NCI-H446 treated with DMSO at 0.1 percent for 48 hours (cell line): ENCODE measurements around the gene BTBD16.
A peak's percentile ranks its signal among the peaks of the same experiment; 100 is the strongest.

ENCODE experiments used
- DNase-seq: peaks from one replicate; lab custom pipeline; 2025; lab: John Stamatoyannopoulos, UW

The BTBD16 gene

DNA sequence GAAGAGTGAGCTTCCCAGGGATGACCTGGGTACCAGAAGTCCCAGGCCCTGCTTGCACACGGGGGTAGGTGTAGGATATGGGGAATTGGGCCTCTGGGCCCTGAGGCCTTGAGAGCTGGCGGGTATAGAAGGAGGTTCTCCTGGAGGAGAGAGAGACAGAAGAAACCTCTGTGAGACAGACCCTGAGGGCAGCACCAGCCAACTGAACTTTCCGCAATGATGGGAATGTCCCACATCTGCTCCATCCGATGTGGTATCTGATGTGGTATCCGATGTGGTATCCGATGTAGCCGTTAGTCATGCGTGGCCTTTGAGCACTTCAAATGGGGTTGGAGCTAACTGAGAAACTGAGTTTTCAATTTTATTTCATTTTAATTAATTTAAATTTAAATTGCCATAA, 72.8 kb downstream of the BTBD16 start:
- no peak for DNase-seq

DNA sequence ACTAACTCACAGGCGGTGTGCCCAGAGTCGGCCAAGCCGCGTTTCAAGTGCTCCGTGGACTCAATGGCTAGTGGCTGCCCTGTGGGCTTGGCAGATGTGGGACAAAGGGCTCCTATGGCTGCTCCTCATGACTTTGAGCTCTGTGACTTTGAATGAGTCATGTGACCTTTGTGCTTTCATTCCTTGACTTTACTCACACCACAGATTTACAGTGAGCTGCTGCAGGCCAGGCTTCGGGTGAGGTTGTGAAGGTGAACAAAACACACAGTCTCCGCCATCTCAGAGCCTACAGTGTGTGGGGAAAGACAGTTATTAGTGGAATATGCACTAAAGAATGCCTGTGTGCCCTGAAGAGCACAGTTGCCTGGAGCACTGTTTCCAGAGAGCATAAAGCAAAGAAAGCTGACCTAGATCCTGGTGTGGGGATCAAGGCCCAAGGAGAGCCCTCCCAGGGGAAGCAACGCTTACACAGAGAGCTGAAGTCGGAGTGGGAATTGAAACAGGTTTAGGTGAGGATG, 73.7 kb downstream of the BTBD16 start:
- no peak for DNase-seq

DNA sequence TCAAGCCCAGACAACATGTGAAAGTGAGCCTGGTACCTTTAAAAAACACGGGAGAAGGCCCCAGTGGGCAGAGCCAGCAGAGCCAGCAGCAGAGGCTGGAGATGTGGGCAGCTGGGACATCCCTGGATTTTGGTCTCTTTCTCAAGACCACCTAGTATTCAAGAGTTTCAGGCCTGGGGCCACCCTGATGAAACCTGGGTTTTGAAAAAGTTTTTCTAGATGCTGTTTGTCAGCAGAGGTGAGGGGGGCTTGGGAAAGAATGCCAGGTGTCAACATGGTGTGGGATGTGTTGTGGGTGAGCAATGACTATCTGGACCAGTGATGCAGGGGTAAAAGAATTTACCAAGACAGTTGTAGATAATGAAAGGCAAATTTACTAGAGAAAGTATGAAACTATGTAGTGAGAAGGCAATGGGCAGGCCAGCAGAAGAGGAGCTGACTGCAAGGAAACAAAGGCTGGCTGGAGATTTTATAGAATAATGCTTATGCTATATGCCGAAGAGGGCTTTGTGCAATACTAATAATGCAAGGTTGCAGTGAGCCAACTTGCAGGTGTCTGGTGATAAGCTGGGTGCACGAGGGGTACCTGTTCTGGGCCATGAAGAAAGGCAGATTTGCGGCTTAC, 75.3 kb downstream of the BTBD16 start:
- no peak for DNase-seq

DNA sequence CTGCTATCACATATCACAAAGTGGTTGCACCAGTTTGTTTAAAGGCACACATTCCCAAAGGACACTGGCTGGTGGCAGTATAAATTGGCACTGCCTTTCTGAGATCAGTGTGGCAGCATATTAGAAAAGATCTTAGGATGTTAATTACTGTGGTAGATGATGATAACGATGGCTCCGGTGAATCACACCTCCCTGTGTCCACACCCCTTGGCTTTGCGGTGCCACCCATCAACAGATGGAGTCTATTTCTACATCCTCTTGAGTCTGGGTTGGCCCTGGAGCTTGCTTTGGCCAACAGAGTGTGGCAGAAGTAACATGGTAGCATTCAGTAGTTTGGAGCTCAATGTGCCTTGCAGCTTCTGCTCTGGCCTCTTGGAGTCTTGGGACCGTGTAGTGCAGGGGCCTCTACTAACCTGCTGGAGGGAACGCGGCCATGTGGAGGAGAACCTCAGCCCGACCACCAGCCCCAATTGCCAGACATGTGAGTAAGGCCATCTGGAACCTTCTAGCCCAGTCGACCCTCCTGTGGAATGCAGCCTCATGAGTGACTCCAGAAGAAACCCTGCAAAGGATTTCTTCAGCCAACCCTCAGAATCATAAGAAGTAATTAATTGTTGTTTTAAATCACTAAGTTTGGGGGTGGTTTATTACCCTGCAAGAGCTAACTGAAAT, 76.2 kb downstream of the BTBD16 start:
- DNase-seq, result no peak

DNA sequence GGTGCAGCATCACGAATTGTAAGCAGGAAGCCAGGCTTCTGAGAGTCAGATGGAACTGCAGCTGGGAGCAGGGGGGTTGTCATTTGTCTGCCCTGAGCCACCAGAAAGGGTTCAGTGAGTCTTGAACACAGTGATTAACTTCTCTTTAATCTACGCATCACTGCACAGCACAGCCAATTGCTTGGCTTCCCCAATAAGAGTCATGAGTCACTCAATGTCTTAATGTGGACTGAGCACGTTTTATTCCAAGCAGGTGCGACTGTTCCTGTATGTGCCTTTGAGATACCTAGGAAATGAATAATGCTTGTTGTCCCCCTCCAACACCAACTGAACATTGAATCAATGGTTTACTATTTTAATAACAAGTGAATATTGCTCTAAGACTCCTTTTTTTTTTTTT, 77.4 kb downstream of the BTBD16 start:
- DNase-seq, result peak; percentile 4

DNA sequence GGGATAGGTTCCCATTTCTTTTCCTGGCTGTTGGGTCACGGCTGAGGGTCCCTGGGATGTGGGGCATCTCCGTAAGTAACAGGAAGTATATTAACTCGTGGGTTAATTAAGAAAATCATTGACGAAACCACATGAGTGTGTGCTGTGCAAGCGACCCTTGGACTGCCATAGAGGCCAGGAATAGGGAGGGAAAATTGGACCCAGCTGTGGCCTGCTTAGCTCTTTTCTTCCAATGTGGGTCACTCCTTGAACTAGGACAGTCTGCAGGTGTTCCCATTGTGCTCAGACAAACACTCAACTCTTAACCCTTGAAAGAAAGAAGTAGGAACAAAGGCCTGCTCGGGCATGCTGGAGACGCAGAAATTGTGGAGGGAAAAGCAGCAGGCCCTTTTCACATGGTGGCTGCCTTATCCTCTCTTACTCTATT, 77.9 kb downstream of the BTBD16 start:
- DNase-seq, result no peak

DNA sequence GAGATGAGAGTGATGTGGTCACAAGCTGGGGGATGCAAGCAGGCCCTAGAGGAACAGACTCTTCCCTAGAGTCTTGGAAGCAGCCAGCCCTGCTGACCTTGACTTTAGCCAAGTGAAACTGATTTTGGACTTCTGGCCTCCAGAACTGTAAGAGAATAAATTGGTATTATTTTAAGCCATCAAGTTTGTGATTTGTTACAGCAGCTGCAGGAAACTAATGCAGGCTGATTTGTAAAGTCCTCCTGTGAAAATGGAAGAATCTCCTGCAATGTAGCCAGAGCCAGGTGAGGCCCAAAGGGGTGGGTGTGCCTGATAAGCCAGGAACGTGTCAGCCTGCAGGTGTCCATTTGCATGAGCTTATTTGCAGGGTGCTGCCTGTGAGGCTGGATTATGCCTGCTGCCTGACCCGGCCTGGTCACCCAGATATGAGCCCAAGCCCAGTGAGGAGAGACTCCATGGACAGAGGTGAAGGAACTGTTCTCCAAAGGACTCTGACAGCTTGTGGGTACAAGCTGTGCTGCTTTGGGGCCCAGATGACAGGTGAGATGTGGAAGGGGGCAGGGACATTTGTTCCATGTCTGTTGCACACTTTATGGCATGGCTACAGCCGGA, 78.8 kb downstream of the BTBD16 start:
- no peak for DNase-seq

DNA sequence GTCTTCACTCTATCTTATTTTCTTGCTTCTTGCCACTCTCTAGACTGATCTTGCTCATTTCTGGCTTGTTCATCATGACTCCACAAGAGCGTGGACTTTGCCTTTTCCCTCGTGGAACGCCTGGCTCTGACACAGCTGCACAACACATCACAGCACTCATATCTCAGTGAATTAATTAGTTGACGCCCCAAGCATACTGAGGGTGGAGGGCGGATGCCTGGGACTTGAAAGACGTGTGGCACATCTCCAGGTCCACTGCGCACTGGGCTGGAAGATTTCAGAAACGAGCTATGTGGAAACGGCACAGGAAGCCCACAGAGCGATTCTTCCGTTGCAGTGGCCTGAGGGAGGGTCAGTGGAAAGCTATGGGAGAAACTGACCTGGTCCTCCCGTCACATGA, 79.8 kb downstream of the BTBD16 start:
- DNase-seq, result no peak

DNA sequence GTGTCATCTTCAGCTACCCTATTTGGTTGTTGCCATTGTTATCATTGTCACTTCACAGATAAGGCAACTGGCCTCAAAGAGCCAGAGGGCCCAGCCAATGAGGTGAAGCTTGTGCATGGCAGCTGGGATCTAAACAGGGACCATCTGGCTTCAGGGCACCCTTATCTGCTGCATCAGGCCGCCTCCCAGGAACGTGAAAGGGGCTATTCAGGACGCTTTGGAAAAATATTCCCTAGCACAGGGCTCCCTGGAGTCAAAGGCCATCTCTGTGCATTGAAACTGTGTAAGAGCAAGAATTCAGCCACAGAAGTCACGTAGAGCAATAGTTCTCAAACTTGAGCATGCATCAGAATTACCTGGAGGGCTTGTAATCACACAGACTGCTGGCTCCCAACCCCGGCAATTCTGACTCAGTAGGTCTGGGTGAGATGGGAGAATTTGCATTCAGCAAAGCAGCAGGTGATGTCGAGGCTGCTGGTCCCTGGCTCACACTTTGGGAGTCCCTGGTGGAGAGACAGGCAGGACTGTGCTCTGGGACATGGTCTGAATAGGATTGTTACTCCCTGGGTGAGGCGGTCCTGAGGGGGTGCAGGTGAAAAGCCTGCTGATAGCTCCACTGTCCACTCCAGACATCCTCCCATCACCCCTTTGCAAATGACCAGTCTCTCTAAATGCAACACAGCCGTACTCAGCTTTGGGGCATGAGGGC, 81.9 kb downstream of the BTBD16 start:
- DNase-seq, result no peak

DNA sequence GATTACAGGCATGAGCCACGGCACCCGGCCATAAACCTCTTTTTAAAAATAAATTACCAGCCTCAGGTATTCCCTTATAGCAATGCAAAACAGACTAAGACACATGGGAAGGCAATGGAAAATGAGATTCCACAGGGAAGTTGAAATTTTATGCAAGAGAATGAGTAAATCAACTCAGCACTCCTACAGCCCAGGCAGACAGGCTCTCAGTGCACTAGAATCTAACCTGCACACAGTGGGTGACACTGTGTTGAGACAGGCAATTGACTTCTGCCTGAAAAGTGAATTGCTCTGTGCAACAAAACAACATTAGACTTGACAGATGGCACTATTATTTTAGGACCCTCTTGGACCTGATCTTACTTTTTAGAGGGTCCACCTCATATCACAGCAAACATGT, 83.3 kb downstream of the BTBD16 start:
- DNase-seq, result no peak

DNA sequence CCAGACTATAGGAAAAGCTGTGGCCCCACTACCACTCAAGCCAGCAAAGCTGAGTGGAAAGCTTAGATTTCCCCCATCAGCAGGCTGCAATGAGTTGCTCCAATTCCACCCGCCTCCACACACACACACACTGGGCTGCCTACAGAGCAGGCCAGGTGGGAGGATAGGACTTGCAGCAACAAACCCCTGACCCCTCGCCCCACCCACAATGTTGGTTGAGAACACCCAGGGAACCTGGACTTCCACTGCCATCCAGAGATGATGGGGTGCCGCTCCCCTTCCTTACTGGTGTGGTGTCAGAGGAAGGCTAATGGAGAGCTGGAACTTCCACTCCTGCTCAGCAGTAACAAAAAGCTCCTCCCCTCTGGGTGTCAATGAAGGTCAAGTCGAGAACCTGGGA, 86.6 kb downstream of the BTBD16 start:
- DNase-seq, result no peak

DNA sequence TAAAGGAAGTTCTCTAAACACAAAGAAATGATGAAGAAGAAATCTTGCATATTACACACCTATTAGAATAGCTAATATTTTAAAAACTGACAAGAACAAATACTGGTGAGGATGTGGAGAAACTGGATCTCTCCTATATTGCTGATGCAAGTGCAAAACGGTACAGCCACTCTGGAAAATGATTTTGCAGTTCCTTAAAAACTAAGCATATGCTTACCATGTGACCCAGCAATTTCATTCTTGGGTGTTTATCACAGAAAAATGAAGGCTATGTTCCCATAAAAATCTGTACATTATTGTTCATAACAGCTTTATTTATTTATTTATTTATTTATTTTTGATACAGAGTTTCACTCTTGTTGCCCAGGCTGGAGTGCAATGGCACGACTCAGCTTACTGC, 88.5 kb downstream of the BTBD16 start:
- no peak for DNase-seq

DNA sequence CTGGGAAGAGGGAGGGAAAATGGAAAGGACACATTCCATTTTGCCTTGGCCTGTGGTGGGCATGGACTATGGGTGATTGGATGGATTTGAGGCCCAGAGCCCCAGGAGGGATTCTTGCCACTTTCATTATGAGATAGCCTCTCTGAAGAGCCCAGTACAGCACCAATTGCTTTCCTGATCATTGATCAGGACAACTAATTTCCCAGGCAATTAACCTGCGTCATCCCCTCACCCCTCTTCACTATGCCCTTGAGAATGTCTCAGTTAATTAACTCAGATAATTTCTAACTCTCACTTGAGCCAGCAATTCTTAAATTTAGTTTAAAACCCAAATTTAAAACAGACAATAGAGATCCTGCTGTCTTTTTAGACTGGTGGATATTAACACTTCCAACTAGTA, 90.0 kb downstream of the BTBD16 start:
- no peak for DNase-seq

DNA sequence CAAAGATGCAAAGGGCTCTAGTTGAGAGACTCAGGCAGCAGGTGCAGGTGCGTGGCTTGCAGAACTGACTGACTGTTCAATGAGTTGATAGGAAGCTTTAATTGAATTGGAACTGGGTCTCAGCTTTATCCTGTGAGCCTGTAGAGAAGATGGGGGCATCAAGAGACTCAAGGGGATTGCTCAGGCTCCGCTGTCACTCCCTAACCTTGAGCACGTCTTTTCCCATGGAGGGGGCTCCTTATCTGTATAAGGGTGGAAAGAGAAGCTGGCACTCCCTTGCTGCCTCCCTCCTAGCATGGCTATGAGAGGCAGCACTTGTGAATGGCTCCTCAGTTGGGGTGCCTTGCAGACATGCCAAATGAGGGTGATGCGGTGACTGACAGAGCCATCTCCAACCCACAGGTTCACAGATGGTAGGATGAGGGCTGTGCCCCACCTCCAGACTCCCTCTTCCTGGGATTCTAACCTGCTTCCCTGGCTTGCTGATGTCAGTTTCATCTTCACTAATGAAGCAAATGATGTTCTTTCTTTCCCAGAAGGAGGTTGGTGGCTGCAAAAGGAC, 91.0 kb downstream of the BTBD16 start:
- no peak for DNase-seq

DNA sequence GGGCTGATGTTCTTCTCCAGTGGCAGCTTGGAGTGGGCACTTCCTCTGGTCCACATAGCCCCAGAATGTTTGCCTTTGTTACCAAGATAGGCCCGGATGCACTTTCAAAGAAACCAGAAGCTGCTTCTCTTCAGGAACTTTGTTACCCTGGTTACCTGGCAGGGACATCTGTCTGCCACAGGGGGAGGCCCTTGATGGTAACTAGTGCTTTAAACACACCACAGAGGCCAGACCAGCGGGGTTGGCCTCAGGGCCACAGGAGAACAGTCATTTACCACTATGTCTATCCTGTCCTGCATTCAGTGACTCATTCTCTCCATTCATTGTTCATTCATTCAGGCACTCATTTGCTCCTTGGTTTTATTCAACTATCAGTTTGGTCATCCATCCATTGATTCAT, 91.5 kb downstream of the BTBD16 start:
- DNase-seq, result no peak

DNA sequence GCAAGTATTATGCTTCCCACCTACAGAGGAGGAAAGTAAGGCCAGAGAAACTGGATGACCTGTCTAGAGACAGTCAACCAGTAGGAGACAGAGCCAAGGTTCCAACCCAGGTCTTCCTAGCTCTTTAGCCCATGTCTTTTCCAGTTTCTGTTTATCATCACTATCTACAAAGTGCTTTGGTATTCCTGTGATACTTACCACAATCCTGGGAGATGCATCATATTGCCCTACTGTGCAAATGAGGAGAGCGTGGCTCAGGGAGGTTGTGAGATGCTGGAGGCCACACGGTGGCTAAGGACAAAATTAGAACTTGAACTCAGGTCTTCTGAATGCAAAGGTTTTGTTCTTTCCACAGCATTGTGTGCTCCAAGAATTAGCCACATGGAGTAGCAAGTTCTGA, 92.2 kb downstream of the BTBD16 start:
- DNase-seq, result no peak

DNA sequence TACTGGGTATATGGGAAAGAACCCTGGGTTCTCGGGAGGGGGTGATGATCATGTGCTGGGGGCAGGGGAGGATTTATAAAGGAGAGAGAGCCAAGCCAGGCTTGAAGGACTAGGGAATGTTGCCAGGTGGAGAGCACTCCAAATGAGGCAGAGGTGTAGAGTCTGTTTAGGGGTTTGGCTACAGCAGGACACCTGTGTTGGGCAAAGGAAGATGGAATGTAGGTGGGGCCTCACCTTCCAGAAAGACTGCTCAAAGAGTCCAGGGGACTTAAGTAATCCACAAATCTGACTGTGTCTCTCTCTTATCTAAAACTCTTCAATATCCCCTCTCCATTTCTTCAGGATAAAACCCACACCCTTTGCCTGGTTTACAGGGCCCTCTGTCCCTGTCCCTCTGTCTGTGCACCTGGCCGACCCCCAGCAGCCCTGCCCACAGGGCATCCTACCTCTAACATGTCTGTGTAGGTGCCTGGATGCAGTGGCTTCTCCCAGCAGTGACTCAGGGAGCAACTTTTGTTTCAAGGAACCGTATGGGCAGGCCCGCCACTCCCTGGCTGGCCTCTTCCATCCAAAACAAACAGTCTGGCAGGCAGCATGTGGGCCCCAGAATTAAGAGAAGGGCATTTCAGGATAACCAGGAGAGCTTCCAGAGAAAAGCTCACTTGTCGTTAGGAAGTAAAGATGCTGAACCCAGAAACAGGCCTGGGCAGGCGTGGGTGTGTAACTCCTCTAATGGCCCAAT, 92.8 kb downstream of the BTBD16 start:
- DNase-seq, result no peak

DNA sequence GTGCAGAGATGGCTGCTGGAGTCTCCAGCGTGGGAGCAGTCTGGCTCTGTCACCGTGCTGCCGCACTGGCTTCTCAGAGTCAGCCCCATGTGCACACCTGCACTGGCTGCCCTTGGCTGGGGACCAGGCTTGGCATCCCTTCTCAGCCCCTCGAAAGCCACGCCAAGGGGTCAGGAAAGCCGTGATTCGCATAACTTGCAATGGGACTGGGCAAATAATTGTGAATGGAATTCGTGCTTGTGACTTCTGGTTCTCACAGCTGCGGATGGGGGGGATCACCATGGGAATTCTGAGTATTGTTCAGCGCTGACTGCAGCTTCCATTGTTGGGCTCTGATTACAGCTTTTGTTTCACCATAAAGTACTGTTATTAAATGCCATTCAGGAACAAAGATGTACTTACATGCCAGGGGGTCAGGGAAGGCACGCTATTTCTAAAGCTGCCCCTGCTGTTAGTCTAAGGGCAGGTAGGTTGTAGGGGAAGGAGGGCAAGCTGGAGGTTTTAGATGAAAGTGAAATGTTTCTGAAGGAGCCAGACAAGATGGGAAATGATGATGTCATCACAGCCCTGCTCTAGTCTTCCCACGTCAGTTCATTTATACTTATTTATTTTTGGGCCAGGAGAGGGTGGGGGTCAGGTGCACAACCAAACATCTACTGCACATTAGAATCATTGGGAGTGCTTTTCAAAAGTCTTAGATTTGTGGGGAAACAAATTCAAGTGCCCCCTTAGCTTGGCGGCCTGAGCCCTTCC, 97.6 kb downstream of the BTBD16 start:
- DNase-seq, result no peak

DNA sequence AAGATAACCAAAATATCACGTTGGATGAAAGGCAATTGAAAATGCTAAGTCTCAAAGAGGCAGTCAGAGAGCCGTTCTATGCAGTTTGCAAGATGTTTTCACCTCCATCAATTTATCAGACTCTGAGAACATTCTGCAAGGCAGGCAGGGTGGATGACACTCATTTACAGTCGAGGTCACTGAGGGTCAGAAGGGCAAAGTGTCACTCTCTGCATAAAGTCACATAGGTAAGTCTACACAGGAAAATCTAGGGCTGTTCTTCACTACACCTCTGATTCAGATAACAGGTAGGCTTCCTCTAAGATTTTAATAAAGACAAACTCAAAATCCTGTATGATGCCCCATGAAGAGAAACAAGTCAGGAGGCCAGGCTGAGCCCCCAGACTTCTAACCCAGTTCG, 102.0 kb downstream of the BTBD16 start:
- DNase-seq, result no peak

DNA sequence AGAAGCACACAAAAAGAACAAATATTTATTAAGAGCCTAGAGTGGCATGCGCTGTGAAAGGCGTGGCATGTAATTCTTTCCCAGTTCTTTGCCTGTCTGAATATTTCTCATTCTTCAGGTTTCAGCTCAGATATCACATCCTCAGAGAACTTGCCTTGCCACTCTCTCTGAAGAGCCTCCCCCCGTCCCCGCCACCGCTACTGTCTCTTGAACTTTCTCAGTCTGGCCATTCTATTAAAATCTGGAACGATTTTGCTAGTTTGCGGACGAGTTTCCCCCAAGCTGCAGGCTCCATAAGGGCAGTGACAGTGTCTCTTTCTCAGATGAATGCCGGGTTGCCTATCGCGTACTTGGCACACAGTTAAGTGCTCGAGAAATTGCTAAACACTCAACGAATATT, 102.6 kb downstream of the BTBD16 start:
- DNase-seq, result no peak

DNA sequence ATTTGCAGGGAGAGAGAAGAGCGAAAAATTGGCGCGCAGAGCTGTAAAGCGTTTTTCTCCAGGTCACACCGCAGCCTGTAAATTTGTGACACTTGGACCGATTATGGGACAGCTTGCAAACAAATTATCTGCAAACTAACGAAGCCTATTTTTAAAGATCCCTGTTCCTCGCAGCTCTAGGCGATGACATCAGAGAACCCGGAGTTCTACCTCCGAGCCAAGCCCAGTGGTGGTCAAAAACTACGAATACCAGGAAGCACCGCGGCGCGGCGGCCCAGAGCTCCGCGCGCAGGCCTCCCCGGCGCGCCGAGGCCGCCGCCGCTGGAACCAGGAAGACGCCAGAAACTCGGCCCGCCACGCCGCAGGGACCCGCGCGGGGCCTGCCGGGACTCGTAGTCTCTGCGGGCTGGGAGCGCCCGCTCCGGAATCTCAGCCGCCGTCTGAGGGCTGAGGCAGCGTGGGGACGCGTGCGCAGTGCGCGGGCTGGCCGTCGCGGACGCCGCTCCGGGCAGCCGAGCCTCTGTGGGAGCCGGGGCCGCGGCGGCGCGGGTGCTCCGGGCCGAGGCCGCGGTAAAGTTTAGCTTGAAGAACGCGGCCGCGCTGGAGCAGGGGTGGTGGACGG, 103.3 kb downstream of the BTBD16 start, which contains the start of gene PLEKHA1:
PLEKHA1 (plus strand) TSS at position 472 of the 622 bp plus-strand sequence. CDS start 18,493 bp downstream, outside the sequence.
- peak; percentile 86 for DNase-seq
